Activated CD8-positive, alpha-beta T cell treated with anti-CD3 and anti-CD28 coated beads for 36 hours (primary cell): Measurements from ENCODE around the gene SBDS. TPM values are rescaled to one million over a fixed set of nuclear protein-coding genes. Genes with fewer than 3 reads are reported as not detected.
"Not testable (repeated sequence)": the region's sequence is repeated elsewhere in the genome, so short reads cannot be mapped to it uniquely, and the experiment has no call there.

Experiments used
- ATAC-seq: fragments of 200-7000 bp; cut with Tn5 transposase; one replicate; pipeline ENCODE4 v1.10.0; 2021; ENCODE audit warnings: mild to moderate bottlenecking, moderate library complexity
- CTCF ChIA-PET: fragments of 350-600 bp; sonication (Branson Sonifier 250); formaldehyde crosslinking; loops from one replicate; lab custom pipeline; 2021; ENCODE audit warnings: antibody characterized with exemption; lab: Charles Lee
- POLR2A ChIA-PET: fragments of 350-600 bp; sonication (Branson Sonifier 250); formaldehyde crosslinking; loops from one replicate; lab custom pipeline; 2021; ENCODE audit warnings: antibody characterized with exemption; lab: Charles Lee
- DNase-seq: peaks from one replicate; pipeline ENCODE4 v3.0.0-alpha.2; 2020
- H3K27ac Mint-ChIP-seq: one replicate; pipeline ENCODE4 v1.8.0; 2021; ENCODE audit warnings: mild to moderate bottlenecking, mixed read lengths
- H3K27me3 Mint-ChIP-seq: one replicate; pipeline ENCODE4 v1.8.0; 2021; ENCODE audit warnings: mixed read lengths
- H3K36me3 Mint-ChIP-seq: one replicate; pipeline ENCODE4 v1.8.0; 2021; ENCODE audit warnings: low read depth, mixed read lengths
- H3K4me1 Mint-ChIP-seq: one replicate; pipeline ENCODE4 v1.8.0; 2021; ENCODE audit warnings: low read depth, mixed read lengths
- H3K4me3 Mint-ChIP-seq: one replicate; pipeline ENCODE4 v1.8.0; 2021; ENCODE audit warnings: mild to moderate bottlenecking, moderate library complexity, mixed read lengths
- H3K9me3 Mint-ChIP-seq: one replicate; pipeline ENCODE4 v1.8.0; 2021; ENCODE audit warnings: mixed read lengths
- intact Hi-C: fragments of 100-400 bp; cut with micrococcal nuclease; formaldehyde crosslinking; loops from one replicate; pipeline ENCODE4 v1.10.0; 2022
- total RNA-seq, 2 experiments: library from RNA; stranded (reverse); gene quantifications; one replicate each; pipeline ENCODE4 v1.2.3, GENCODE V29; 2021
- TF ChIP-seq, protein P1 (sequence below): fragments of 200-600 bp; IDR thresholded peaks from one replicate; pipeline ENCODE4 v1.8.0; 2022; ENCODE audit warnings: antibody characterized with exemption, mild to moderate bottlenecking

The SBDS gene
- total RNA-seq, 2 experiments from 2014 or later, result 63.7 to 63.9 TPM

DNA sequence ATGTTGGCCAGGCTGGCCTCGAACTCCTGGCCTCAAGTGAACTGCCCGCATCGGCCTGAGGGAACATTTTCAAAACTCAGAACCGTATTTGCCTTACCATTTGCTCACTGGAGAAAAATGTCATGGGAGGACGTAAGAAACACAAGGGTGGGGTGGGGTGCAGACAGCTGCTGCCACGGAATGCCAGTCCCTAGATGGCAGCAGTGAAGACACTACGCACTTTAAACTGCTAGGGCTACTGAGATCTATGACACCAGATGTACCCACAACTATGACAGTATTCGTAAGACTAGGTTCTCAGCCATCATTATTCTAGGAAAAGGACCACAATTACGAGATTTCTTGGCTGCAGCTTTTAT lies 716 bp downstream of the SBDS start:
- intact Hi-C loops, result loop anchor here (5.0 to 10.0 kb wide), 2 partner anchors 70 to 157 kb away; partner anchors contain the start of gene TMEM248
- H3K36me3 Mint-ChIP-seq, result peaks cover 20% of the 10 kb centered on the region
- POLR2A ChIA-PET, result interaction anchor here (0.9 to 2.3 kb wide), 4 partner anchors 9 to 150 kb away, joined by 3 to 14 read pairs (median 8); partner anchors contain the start of gene TMEM248
- TF ChIP-seq, protein P1, sequence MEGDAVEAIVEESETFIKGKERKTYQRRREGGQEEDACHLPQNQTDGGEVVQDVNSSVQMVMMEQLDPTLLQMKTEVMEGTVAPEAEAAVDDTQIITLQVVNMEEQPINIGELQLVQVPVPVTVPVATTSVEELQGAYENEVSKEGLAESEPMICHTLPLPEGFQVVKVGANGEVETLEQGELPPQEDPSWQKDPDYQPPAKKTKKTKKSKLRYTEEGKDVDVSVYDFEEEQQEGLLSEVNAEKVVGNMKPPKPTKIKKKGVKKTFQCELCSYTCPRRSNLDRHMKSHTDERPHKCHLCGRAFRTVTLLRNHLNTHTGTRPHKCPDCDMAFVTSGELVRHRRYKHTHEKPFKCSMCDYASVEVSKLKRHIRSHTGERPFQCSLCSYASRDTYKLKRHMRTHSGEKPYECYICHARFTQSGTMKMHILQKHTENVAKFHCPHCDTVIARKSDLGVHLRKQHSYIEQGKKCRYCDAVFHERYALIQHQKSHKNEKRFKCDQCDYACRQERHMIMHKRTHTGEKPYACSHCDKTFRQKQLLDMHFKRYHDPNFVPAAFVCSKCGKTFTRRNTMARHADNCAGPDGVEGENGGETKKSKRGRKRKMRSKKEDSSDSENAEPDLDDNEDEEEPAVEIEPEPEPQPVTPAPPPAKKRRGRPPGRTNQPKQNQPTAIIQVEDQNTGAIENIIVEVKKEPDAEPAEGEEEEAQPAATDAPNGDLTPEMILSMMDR, result peak; percentile 29
- H3K9me3 Mint-ChIP-seq, H3K27me3 Mint-ChIP-seq, CTCF ChIA-PET: not testable (repeated sequence)
- peaks cover 38% of the 10 kb centered on the region for H3K4me1 Mint-ChIP-seq
- peak; percentile 45 for ATAC-seq
- H3K4me3 Mint-ChIP-seq, result peak overlapping the region; percentile 92
- DNase-seq, result peak; percentile 76
- peak overlapping the region; percentile 96 for H3K27ac Mint-ChIP-seq

DNA sequence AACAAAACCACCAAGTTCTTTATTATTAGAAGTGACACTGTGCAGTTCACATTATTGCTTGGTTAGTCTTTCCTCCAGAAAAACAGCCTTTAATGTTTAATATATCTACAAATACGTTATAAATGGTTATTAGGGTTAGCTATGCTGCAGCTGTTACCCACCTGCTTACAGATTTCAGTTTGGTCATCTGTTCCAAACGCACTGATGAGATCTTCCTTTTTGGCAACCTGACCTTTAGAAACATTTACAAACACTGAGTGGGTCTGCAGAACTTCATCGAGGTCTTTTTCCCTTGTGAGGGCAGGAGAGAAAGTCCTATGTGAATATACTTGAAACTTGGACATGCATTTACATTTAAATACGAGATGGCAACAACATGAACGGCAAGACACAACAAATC lies 1.3 kb downstream of the SBDS start:
- DNase-seq, CTCF ChIA-PET, ATAC-seq, H3K9me3 Mint-ChIP-seq, H3K27me3 Mint-ChIP-seq: not testable (repeated sequence)
- POLR2A ChIA-PET, result interaction anchor here (1.9 to 2.3 kb wide), 2 partner anchors 72 to 149 kb away, joined by 10 to 14 read pairs; partner anchors contain the start of gene TMEM248
- peaks cover 20% of the 10 kb centered on the region for H3K36me3 Mint-ChIP-seq
- peaks cover 36% of the 10 kb centered on the region for H3K4me1 Mint-ChIP-seq
- intact Hi-C loops, result loop anchor here (10.0 kb wide), 1 partner anchor 69 kb away; the partner anchor contains the start of gene TMEM248
- peak overlapping the region; percentile 92 for H3K4me3 Mint-ChIP-seq
- H3K27ac Mint-ChIP-seq, result peak overlapping the region; percentile 96

DNA sequence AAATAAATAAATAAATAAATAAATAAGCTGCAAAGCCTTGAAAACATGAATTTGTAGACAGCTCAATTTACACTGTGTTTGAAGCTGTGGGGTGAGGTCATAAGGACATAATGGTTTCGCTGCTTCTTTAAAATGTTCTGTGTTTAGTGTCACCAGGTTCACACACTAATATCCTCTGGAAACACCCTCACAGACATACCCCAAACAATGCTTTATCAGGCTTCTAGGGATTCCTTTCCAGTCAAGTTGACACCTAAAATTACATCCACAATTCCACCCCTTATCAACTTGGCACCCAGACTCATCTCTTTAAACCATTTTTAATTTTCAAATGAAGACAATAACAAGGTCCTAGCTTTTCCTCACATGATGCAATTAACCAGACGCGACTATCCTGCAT lies 5.8 kb downstream of the SBDS start:
- H3K36me3 Mint-ChIP-seq, result peaks cover 28% of the 10 kb centered on the region
- H3K27ac Mint-ChIP-seq, CTCF ChIA-PET, DNase-seq, ATAC-seq, POLR2A ChIA-PET, intact Hi-C loops, H3K9me3 Mint-ChIP-seq, H3K27me3 Mint-ChIP-seq, H3K4me3 Mint-ChIP-seq: not testable (repeated sequence)
- H3K4me1 Mint-ChIP-seq, result peaks cover 26% of the 10 kb centered on the region

DNA sequence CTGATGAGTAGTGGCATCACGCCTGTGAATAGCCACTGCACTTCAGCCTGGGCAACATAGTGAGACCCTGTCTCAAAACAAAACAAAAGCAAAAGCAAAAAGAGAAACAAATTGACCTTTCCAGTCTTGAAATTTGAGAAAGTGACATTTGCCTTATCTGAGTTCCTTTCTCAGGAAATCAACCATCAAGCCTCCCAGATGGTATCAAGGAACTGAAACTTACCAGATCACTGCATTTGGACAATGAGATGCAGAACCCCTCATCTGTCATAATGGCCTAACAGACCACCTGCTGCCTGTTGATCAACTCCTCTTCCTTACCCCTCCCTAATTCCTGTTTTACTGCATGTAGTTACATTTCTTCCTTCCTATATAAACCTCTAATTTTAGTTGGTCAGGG lies 15.1 kb downstream of the SBDS start:
- intact Hi-C loops, DNase-seq, H3K4me3 Mint-ChIP-seq, H3K27me3 Mint-ChIP-seq, ATAC-seq, H3K27ac Mint-ChIP-seq, CTCF ChIA-PET, H3K4me1 Mint-ChIP-seq, POLR2A ChIA-PET: not testable (repeated sequence)
- H3K36me3 Mint-ChIP-seq, result peaks cover 11% of the 10 kb centered on the region
- peaks cover 16% of the 10 kb centered on the region for H3K9me3 Mint-ChIP-seq

DNA sequence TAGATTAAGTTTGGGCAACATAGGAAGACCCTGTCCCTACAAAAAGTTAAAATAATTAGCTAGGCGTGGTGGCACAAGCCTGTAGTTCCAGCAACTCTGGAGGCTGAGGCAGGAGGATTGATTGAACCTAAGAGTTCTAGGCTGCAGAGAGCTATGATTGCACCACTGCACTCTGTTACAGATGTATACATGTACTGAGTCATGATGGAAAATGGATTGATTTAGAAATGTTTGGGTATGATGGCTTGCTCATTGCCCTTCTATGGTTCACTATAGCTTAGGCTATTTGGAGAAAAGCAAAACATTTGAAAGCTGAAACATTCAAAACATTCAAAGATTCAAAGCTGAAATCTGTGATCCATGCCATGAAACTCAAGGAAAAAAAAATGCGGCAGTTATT lies 16.4 kb downstream of the SBDS start:
- POLR2A ChIA-PET, H3K4me1 Mint-ChIP-seq, H3K27me3 Mint-ChIP-seq, ATAC-seq, intact Hi-C loops, DNase-seq, H3K27ac Mint-ChIP-seq, H3K4me3 Mint-ChIP-seq: not testable (repeated sequence)
- H3K9me3 Mint-ChIP-seq, result peaks cover 16% of the 10 kb centered on the region
- CTCF ChIA-PET, result interaction anchor here (0.6 kb wide), 1 partner anchor 850 kb away, joined by 3 read pairs; no protein-coding TSS in a partner anchor
- H3K36me3 Mint-ChIP-seq, result peaks cover 11% of the 10 kb centered on the region

DNA sequence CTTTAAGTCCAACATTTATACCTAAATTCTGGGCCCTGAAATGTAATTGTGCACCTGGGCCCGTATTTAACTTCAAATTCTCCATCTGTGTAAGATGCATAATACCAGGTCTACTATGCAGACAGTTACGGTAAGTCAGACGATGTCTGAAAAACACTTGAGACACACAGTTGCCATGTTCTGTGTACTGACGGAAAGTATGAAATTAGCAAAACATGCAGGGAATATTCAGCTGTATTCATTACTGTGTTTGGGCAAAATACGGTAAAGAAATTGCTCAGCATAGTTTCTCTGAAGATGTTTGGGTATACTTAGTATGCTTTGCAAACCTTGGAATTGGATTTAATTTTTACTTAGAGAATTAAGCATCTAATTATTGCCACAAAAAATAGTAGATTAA lies 17.1 kb downstream of the SBDS start:
- H3K27me3 Mint-ChIP-seq, POLR2A ChIA-PET: not testable (repeated sequence)

DNA sequence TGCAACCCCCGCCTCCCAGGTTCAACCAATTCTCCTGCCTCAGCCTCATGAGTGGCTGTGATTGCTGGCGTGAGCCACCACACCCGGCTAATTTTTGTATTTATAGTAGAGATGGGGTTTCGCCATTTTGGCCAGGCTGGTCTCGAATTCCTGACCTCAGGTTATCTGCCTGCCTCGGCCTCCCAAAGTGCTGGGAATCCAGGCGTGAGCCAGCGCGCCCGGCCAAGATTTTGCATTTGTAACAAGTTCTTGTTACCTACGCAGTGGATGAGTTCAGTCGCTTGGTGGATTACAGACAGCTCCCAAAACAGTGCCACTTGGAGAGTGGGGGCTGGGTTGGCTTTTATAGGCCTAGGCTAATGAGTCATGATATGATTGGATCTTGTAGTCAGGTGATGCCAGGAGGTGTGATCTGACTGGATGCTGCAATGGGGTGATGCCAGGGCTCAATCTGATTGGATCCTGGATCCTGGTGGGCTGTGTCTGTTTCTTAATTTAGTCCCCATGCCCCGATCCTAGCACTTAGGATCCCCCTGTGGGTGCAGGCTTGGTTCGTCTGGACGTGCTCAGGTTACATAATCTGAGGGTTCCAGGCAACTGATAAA lies 20.3 kb downstream of the SBDS start:
- no peak overlapping the region for H3K27ac Mint-ChIP-seq
- ChIA-PET CTCF (no interaction called here), POLR2A (no interaction called here)
- intact Hi-C loops, result no loop called here
- no peak overlapping the region for H3K4me3 Mint-ChIP-seq
- peaks cover 3% of the 10 kb centered on the region for H3K36me3 Mint-ChIP-seq
- DNase-seq (no peak), ATAC-seq (peak; percentile 34)
- H3K9me3 Mint-ChIP-seq, result peaks cover 7% of the 10 kb centered on the region
- TF ChIP-seq, protein P1, result no peak
- H3K27me3 Mint-ChIP-seq, result no peaks in the 10 kb centered on the region
- no peaks in the 10 kb centered on the region for H3K4me1 Mint-ChIP-seq

More for the DNA sequence above, 17.1 kb downstream of the SBDS start:
- H3K9me3 Mint-ChIP-seq, result peaks cover 16% of the 10 kb centered on the region
- peaks cover 11% of the 10 kb centered on the region for H3K36me3 Mint-ChIP-seq
- H3K27ac Mint-ChIP-seq, intact Hi-C loops, ATAC-seq, H3K4me3 Mint-ChIP-seq, H3K4me1 Mint-ChIP-seq, DNase-seq, CTCF ChIA-PET: not testable (repeated sequence)
